Measurements from ENCODE around the gene WNT7B.
"Not testable (repeated sequence)": the region's sequence is repeated elsewhere in the genome, so short reads cannot be mapped to it uniquely, and the experiment has no call there.

WNT7B gene

GRCh38 chr22:46008836-46009596 is 32.1 kb upstream of the WNT7B start:
- Histone ChIP-seq H3K4me3 (no peak overlapping the region), H4K20me1 (no peaks in the 10 kb centered on the region), H3K27me3 (no peaks in the 10 kb centered on the region), H3K36me3 (no peaks in the 10 kb centered on the region), H3K9ac (no peak overlapping the region), H3K4me2 (no peak overlapping the region), H3K9me3 (peaks cover 6% of the 10 kb centered on the region; the same call in 1 of the 2 replicates), H3K27ac (no peak overlapping the region), H3K4me1 (peaks cover 76% of the 10 kb centered on the region)
- no peak for TF ChIP-seq Cebpa-rat (IDR thresholded peaks at IDR 0.05)

- no peak for TF ChIP-seq Cebpa-rat (IDR thresholded peaks at IDR 0.05)
- H3K4me3 ChIP-seq, result no peak overlapping the region
- H4K20me1 ChIP-seq, result no peaks in the 10 kb centered on the region
- H3K27ac ChIP-seq, result no peak overlapping the region; the same call in 1 of the 2 replicates
- no peaks in the 10 kb centered on the region for H3K36me3 ChIP-seq
- peaks cover 77% of the 10 kb centered on the region for H3K4me1 ChIP-seq
- peak overlapping the region; percentile 94; the same call in 1 of the 2 replicates for H3K4me2 ChIP-seq
- no peaks in the 10 kb centered on the region for H3K27me3 ChIP-seq
- H3K9me3 ChIP-seq, result peaks cover 6% of the 10 kb centered on the region; the same call in 1 of the 2 replicates
- H3K9ac ChIP-seq, result no peak overlapping the region
These were observed 31.3 kb upstream of the WNT7B start for GRCh38 chr22:46008291-46008690.

- Histone ChIP-seq H3K9me3 (peaks cover 6% of the 10 kb centered on the region; the same call in 1 of the 2 replicates), H3K27ac (no peak overlapping the region; the same call in 1 of the 2 replicates), H3K36me3 (no peaks in the 10 kb centered on the region), H3K4me3 (no peak overlapping the region), H3K4me2 (peak overlapping the region; percentile 94), H3K27me3 (no peaks in the 10 kb centered on the region), H3K9ac (no peak overlapping the region), H3K4me1 (peaks cover 73% of the 10 kb centered on the region), H4K20me1 (no peaks in the 10 kb centered on the region)
- TF ChIP-seq Cebpa-rat (IDR thresholded peaks at IDR 0.05), result no peak
These were observed 30.9 kb upstream of the WNT7B start for GRCh38 chr22:46007848-46008261.

DNA sequence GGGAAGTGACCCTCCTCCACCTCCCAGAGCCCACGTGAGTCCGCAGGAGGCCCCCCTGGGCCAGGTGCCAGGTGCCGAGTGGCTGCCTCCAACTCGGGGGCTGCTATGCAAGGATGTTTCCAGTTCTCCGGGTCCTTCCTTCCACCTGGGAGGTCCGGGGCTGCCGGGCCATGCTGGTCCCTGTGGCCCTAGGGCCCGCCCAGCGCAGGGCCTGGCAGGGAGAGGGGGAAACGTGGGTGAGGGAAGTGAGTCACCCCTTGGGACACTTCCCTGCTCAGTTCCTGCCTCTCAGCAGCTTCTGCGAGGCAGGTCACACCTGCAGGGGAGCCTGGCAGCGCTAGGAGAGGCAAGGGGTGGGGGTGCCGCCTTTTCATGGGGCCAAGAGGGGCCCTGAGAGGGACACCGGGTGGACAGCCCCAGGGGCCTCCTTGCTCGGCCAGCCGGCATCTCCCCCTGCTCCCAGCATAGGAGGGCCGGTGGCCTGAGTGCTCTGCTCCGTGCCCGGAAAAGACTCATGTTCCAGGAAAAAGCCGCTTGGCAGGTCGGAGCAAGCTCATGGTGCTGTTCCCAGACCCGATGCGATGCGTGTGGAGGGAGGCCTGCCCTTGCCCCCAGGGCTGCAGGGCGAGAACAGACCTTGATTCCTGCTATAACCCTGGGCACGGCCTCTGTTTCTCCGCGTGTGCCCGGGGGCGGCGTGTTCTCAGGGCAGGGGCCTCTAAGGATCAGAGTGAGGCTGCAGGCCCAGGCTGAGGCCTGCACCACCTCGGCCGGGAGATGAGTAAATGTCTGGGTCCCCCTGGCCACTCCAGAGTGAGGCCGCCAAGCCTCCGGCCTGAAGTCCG is 30.3 kb upstream of the WNT7B start:
- H3K4me2 ChIP-seq, result peak overlapping the region; percentile 94

DNA sequence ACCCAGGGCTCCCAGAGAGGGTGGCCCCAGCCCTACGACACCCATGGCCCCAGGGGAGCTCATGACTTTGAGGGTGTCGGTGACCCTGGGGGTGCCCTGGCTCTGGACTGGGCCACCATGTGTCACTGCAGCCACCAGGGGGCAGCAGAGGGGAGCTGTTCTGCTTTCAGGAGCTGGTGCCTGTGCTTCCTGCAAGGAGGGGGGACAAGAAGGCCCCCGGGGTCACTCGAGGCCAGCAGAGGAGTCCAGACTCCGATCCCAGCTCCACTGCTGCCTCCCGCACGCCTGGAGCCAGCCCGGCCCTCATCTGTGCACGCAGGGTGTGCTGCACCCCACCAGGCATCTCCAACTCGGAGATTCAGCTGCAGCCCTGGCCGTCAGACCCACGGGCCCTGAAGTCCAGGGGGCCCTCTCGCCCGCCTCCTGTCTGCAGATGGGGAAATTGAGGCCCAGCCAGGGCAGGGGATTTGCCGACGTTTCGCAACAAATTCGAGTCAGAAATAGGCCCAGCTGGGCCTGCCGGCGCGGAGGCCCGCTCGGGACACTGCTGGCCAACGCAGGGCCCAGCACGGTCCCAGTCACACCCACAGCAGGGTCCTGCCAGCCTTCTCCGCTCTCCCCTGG is 29.5 kb upstream of the WNT7B start:
- H4K20me1 ChIP-seq, result no peaks in the 10 kb centered on the region
- peaks cover 6% of the 10 kb centered on the region; the same call in 1 of the 2 replicates for H3K9me3 ChIP-seq
- no peaks in the 10 kb centered on the region for H3K36me3 ChIP-seq
- TF ChIP-seq Cebpa-rat (IDR thresholded peaks at IDR 0.05), result peak; percentile 53; the same call in 1 of the 2 replicates
- H3K4me2 ChIP-seq, result peak overlapping the region; percentile 94
- H3K4me1 ChIP-seq, result peaks cover 64% of the 10 kb centered on the region
- no peaks in the 10 kb centered on the region for H3K27me3 ChIP-seq
- peak overlapping the region; percentile 79 for H3K27ac ChIP-seq
- peak overlapping the region; percentile 38; the same call in 1 of the 2 replicates for H3K4me3 ChIP-seq
- H3K9ac ChIP-seq, result peak overlapping the region; percentile 71

More for the DNA sequence above, 30.3 kb upstream of the WNT7B start:
- no peaks in the 10 kb centered on the region for H4K20me1 ChIP-seq
- peak overlapping the region; percentile 38; the same call in 1 of the 2 replicates for H3K4me3 ChIP-seq
- H3K27ac ChIP-seq, result peak overlapping the region; percentile 79
- H3K9ac ChIP-seq, result peak overlapping the region; percentile 71
- H3K4me1 ChIP-seq, result peaks cover 67% of the 10 kb centered on the region
- H3K27me3 ChIP-seq, result no peaks in the 10 kb centered on the region
- H3K36me3 ChIP-seq, result no peaks in the 10 kb centered on the region
- peaks cover 6% of the 10 kb centered on the region; the same call in 1 of the 2 replicates for H3K9me3 ChIP-seq
- TF ChIP-seq Cebpa-rat (IDR thresholded peaks at IDR 0.05), result no peak

GRCh38 chr22:46005116-46005705 is 28.2 kb upstream of the WNT7B start:
- not testable (repeated sequence) for H4K20me1 ChIP-seq, H3K9ac ChIP-seq, H3K4me3 ChIP-seq, H3K9me3 ChIP-seq, H3K27me3 ChIP-seq, H3K27ac ChIP-seq, H3K36me3 ChIP-seq
- Histone ChIP-seq H3K4me2 (peak overlapping the region; percentile 63), H3K4me1 (peaks cover 61% of the 10 kb centered on the region)

- Histone ChIP-seq H3K36me3 (no peaks in the 10 kb centered on the region), H4K20me1 (no peaks in the 10 kb centered on the region), H3K27me3 (no peaks in the 10 kb centered on the region), H3K27ac (peak overlapping the region; percentile 54), H3K4me3 (no peak overlapping the region), H3K4me2 (peak overlapping the region; percentile 63), H3K4me1 (peaks cover 64% of the 10 kb centered on the region), H3K9me3 (no peaks in the 10 kb centered on the region), H3K9ac (peak overlapping the region; percentile 8; the same call in 1 of the 2 replicates)
- no peak for TF ChIP-seq Cebpa-rat (IDR thresholded peaks at IDR 0.05)
These were observed 27.3 kb upstream of the WNT7B start for GRCh38 chr22:46004105-46004866.

- Histone ChIP-seq H3K27ac (peak overlapping the region; percentile 54; the same call in 1 of the 2 replicates), H3K9ac (no peak overlapping the region), H3K27me3 (no peaks in the 10 kb centered on the region), H3K4me1 (peaks cover 72% of the 10 kb centered on the region), H3K36me3 (no peaks in the 10 kb centered on the region), H3K4me2 (peak overlapping the region; percentile 63), H3K9me3 (no peaks in the 10 kb centered on the region), H3K4me3 (no peak overlapping the region), H4K20me1 (no peaks in the 10 kb centered on the region)
- TF ChIP-seq Cebpa-rat (IDR thresholded peaks at IDR 0.05), result no peak
These were observed 26.5 kb upstream of the WNT7B start for GRCh38 chr22:46003271-46004091.

Measured in BLaER1 (cell line).